Smooth muscle cell (in vitro differentiated cells): ENCODE results near the gene SLC1A6. TPM values are rescaled to one million over a fixed set of nuclear protein-coding genes. Genes with fewer than 3 reads are reported as not detected.

Experiments used
- DNase-seq: peaks from one replicate; lab custom pipeline; 2025; ENCODE audit not compliant: unreplicated experiment; lab: John Stamatoyannopoulos, UW
- H2AFZ ChIP-seq: fragments of 200-600 bp; sonication (generic); 2 replicates; pipeline ENCODE4 v1.6.0; 2016; ENCODE audit warnings: antibody characterized with exemption, low read depth, mild to moderate bottlenecking
- H3F3A ChIP-seq: fragments of 200-600 bp; sonication (generic); 2 replicates; pipeline ENCODE4 v1.6.0; 2017; ENCODE audit warnings: antibody characterized with exemption, low read depth
- H3K27ac ChIP-seq: fragments of 200-600 bp; sonication (generic); 2 replicates; pipeline ENCODE4 v1.5.1; 2016; ENCODE audit warnings: low read depth, mild to moderate bottlenecking
- H3K27me3 ChIP-seq: fragments of 200-600 bp; sonication (generic); 2 replicates; pipeline ENCODE4 v1.6.1; 2016; ENCODE audit warnings: low read depth, mild to moderate bottlenecking
- H3K36me3 ChIP-seq: fragments of 200-600 bp; sonication (generic); 2 replicates; pipeline ENCODE4 v1.5.1; 2016; ENCODE audit warnings: low read depth
- H3K4me1 ChIP-seq: fragments of 200-600 bp; sonication (generic); 2 replicates; pipeline ENCODE4 v1.5.1; 2016; ENCODE audit warnings: low read depth
- H3K4me2 ChIP-seq: fragments of 200-600 bp; sonication (generic); 2 replicates; pipeline ENCODE4 v1.6.0; 2016; ENCODE audit warnings: mild to moderate bottlenecking
- H3K4me3 ChIP-seq: fragments of 200-600 bp; sonication (generic); 2 replicates; pipeline ENCODE4 v1.5.1; 2016; ENCODE audit warnings: mild to moderate bottlenecking
- H3K79me2 ChIP-seq: fragments of 200-600 bp; sonication (generic); 2 replicates; pipeline ENCODE4 v1.6.0; 2016; ENCODE audit warnings: low read depth, mild to moderate bottlenecking
- H3K9ac ChIP-seq: fragments of 200-600 bp; sonication (generic); 2 replicates; pipeline ENCODE4 v1.6.0; 2016; ENCODE audit warnings: low read depth
- H3K9me3 ChIP-seq: fragments of 200-600 bp; sonication (generic); replicated peaks from 2 replicates; pipeline ENCODE4 v1.5.1; 2016; ENCODE audit warnings: low read depth
- H4K20me1 ChIP-seq: fragments of 200-600 bp; sonication (generic); 2 replicates; pipeline ENCODE4 v1.6.0; 2016; ENCODE audit warnings: low read depth
- WGBS: methylation state at CpG from one replicate; pipeline ENCODE4 v1.1.7; 2016; ENCODE audit warnings: low lambda C conversion rate; 5-methylcytosine and 5-hydroxymethylcytosine counted together
- polyA plus RNA-seq: library from polyadenylated mRNA; unstranded; fragments of >200 nt; fragmentation: Nextera tagmentation; extraction: Ambion mirVana; gene quantifications from 2 replicates; pipeline ENCODE4 v1.2.1, GENCODE V29; 2016
- total RNA-seq: library from RNA; depleted of rRNA; stranded (reverse); fragments of >200 nt; gene quantifications from 2 replicates; pipeline ENCODE4 v1.2.3, GENCODE V29; 2014
- TF ChIP-seq, protein P1 (sequence below): fragments of 200-600 bp; sonication (generic); IDR thresholded peaks from 2 replicates; pipeline ENCODE4 v1.5.1; 2017; ENCODE audit warnings: borderline replicate concordance, mild to moderate bottlenecking, antibody characterized with exemption; ENCODE audit not compliant: insufficient read depth, poor library complexity, severe bottlenecking

Gene SLC1A6
- total and polyA plus RNA-seq, 2 experiments from 2014 or later = 2.4 to 20.9 TPM

DNA sequence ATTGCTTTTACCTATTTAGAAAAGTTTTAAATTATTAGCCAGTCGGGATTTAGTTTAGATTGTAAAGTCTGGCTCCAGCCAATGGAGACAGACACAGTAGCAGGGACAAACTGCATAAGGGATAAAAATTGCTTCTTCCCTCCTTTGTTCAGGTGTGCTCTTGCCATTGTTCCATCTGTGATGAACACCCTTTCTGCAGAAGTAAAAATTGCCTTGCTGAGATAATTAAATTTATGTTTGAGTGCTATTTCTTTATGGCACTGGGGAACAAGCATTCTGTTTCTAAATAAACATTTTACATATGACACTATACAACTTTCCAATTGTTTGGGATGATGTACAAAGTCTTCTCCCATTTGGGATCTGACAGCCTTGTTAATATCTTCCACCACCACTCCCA lies 20.4 kb downstream of the SLC1A6 start:
- no peaks in the 10 kb centered on the region for H3K36me3 ChIP-seq
- H3K79me2 ChIP-seq = no peaks in the 10 kb centered on the region
- TF ChIP-seq, protein P1, sequence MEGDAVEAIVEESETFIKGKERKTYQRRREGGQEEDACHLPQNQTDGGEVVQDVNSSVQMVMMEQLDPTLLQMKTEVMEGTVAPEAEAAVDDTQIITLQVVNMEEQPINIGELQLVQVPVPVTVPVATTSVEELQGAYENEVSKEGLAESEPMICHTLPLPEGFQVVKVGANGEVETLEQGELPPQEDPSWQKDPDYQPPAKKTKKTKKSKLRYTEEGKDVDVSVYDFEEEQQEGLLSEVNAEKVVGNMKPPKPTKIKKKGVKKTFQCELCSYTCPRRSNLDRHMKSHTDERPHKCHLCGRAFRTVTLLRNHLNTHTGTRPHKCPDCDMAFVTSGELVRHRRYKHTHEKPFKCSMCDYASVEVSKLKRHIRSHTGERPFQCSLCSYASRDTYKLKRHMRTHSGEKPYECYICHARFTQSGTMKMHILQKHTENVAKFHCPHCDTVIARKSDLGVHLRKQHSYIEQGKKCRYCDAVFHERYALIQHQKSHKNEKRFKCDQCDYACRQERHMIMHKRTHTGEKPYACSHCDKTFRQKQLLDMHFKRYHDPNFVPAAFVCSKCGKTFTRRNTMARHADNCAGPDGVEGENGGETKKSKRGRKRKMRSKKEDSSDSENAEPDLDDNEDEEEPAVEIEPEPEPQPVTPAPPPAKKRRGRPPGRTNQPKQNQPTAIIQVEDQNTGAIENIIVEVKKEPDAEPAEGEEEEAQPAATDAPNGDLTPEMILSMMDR = no peak
- 67% methylated on average over 1 of the region's 1 CpG for WGBS
- no peak overlapping the region for H2AFZ ChIP-seq
- no peak overlapping the region for H3K27ac ChIP-seq
- no peaks in the 10 kb centered on the region for H4K20me1 ChIP-seq
- no peaks in the 10 kb centered on the region for H3K9me3 ChIP-seq
- H3K9ac ChIP-seq = no peak overlapping the region
- no peak for DNase-seq
- no peaks in the 10 kb centered on the region for H3F3A ChIP-seq
- H3K4me3 ChIP-seq = no peak overlapping the region
- H3K4me2 ChIP-seq = no peak overlapping the region
- H3K4me1 ChIP-seq = no peaks in the 10 kb centered on the region
- no peaks in the 10 kb centered on the region for H3K27me3 ChIP-seq

DNA sequence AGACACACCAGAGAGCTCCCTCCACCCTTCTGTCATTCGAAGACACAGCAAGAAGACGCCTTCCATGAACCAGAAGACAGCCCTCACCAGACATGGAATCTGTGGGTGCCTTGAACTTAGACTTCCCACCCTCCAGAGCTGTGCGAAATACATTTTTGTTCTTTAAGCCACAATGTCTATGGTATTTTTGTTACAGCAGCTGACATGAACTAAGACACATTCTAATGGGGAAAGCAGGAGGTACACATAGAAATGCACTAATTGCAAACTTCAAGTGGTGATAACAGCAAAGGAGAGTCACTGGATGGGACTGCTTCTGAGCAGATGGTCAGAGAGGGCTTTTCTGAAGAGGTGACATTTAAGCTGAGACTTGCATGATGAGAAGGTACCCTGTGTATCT lies 22.2 kb downstream of the SLC1A6 start:
- H4K20me1 ChIP-seq = no peaks in the 10 kb centered on the region
- H3K4me2 ChIP-seq = no peak overlapping the region
- no peak overlapping the region for H3K27ac ChIP-seq
- WGBS = 75% methylated on average over 3 of the region's 3 CpGs
- H3K36me3 ChIP-seq = no peaks in the 10 kb centered on the region
- no peak overlapping the region for H2AFZ ChIP-seq
- TF ChIP-seq, protein P1 = no peak
- no peak overlapping the region for H3K9ac ChIP-seq
- no peaks in the 10 kb centered on the region for H3K27me3 ChIP-seq
- no peaks in the 10 kb centered on the region for H3F3A ChIP-seq
- H3K4me3 ChIP-seq = no peak overlapping the region
- H3K9me3 ChIP-seq = no peaks in the 10 kb centered on the region
- H3K4me1 ChIP-seq = no peaks in the 10 kb centered on the region
- H3K79me2 ChIP-seq = no peaks in the 10 kb centered on the region
- no peak for DNase-seq

DNA sequence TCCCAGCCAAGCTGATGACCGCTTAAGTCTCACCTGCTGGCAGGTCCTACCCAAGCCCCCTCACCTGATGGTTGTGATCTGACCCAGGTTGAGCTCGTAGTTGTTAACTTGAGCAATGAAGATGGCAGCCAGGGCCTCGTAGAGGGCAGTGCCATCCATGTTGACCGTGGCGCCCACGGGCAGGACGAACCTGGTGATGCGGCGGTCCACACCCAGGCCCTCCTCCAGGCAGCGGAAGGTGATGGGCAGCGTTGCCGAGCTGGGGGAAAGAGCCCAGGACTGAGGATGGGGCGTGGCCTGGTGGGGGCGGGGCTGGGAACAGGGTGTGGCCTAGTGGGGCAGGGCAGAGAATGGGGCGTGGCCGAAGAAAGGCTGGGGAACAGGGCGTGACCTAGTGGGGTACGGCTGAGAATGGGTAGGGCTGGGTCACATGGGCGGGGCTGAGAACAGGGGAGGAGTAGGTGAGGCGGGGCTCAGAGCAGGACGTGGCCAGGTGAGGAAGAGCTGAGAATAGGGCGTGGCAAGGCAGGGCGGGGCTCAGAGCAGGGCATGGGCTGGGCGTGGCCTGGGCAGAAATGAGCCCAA lies 25.5 kb downstream of the SLC1A6 start:
- no peak overlapping the region for H3K4me2 ChIP-seq
- no peaks in the 10 kb centered on the region for H3K27me3 ChIP-seq
- no peaks in the 10 kb centered on the region for H3K79me2 ChIP-seq
- DNase-seq = no peak
- no peaks in the 10 kb centered on the region for H3F3A ChIP-seq
- H3K4me3 ChIP-seq = no peak overlapping the region
- TF ChIP-seq, protein P1 = no peak
- H3K36me3 ChIP-seq = no peaks in the 10 kb centered on the region
- no peaks in the 10 kb centered on the region for H4K20me1 ChIP-seq
- no peak overlapping the region for H2AFZ ChIP-seq
- no peak overlapping the region for H3K9ac ChIP-seq
- no peak overlapping the region for H3K27ac ChIP-seq
- H3K4me1 ChIP-seq = no peaks in the 10 kb centered on the region
- no peaks in the 10 kb centered on the region for H3K9me3 ChIP-seq
- 84% methylated on average over 18 of the region's 24 CpGs for WGBS

DNA sequence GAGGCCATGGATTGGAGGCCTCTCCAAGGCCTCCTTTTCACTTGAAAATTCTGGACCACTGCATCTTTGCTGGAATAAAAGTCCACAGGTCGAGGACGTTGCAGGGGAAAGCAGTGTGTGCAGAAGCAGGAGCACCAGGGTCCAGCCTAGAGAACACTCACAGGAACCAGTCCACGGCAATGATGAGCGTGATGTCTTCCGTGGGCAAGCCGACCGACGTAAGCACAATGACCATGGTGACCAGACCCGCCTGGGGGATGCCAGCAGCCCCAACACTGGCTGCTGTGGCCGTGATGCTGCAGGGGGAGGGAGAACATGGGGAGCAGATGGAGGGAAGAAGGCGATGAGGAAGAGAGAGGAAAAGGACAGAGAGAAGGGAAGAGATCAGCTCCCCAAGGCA lies 26.9 kb downstream of the SLC1A6 start:
- no peak overlapping the region for H3K9ac ChIP-seq
- H3K4me3 ChIP-seq = no peak overlapping the region
- H3K27me3 ChIP-seq = no peaks in the 10 kb centered on the region
- no peaks in the 10 kb centered on the region for H3K4me1 ChIP-seq
- H3K79me2 ChIP-seq = no peaks in the 10 kb centered on the region
- no peaks in the 10 kb centered on the region for H4K20me1 ChIP-seq
- no peak overlapping the region for H3K4me2 ChIP-seq
- no peaks in the 10 kb centered on the region for H3K36me3 ChIP-seq
- no peak overlapping the region for H3K27ac ChIP-seq
- TF ChIP-seq, protein P1 = no peak
- WGBS = 88% methylated on average over 11 of the region's 11 CpGs
- no peaks in the 10 kb centered on the region for H3F3A ChIP-seq
- H2AFZ ChIP-seq = no peak overlapping the region
- no peak for DNase-seq
- no peaks in the 10 kb centered on the region for H3K9me3 ChIP-seq
